H9 (cell line): Measurements from ENCODE around the gene TNK2. TPM values are rescaled to one million over a fixed set of nuclear protein-coding genes. Genes with fewer than 3 reads are reported as not detected.

Source experiments
- DNase-seq: peaks from one replicate; pipeline ENCODE4 v3.0.0-alpha.2; 2017
- H2AFZ ChIP-seq: one replicate; pipeline ENCODE4 v1.6.1; 2013; ENCODE audit warnings: mild to moderate bottlenecking, low read length, control low read depth, moderate library complexity
- H2AK5ac ChIP-seq: 2 replicates; pipeline ENCODE4 v1.6.1; 2013; ENCODE audit warnings: low read length, control low read depth, mixed read lengths; ENCODE audit not compliant: insufficient read length
- H2BK120ac ChIP-seq: one replicate; pipeline ENCODE4 v1.6.1; 2013; ENCODE audit warnings: low read depth, mild to moderate bottlenecking, low read length, control low read depth, inconsistent platforms; ENCODE audit not compliant: poor library complexity, severe bottlenecking
- H2BK12ac ChIP-seq: 2 replicates; pipeline ENCODE4 v1.6.1; 2013; ENCODE audit warnings: low read length, control low read depth, mixed read lengths, low read depth; ENCODE audit not compliant: insufficient read length
- H2BK15ac ChIP-seq: 2 replicates; pipeline ENCODE4 v1.6.1; 2013; ENCODE audit warnings: low read depth, low read length, control low read depth
- H2BK20ac ChIP-seq: one replicate; pipeline ENCODE4 v1.6.1; 2013; ENCODE audit warnings: low read depth, mild to moderate bottlenecking, low read length, control low read depth, inconsistent platforms; ENCODE audit not compliant: poor library complexity, severe bottlenecking
- H2BK5ac ChIP-seq: 2 replicates; pipeline ENCODE4 v1.6.1; 2013; ENCODE audit warnings: low read length, control low read depth, mixed read lengths; ENCODE audit not compliant: insufficient read length
- H3K14ac ChIP-seq: 2 replicates; pipeline ENCODE4 v1.6.1; 2013; ENCODE audit warnings: low read length, control low read depth; ENCODE audit not compliant: insufficient read depth
- H3K18ac ChIP-seq: 2 replicates; pipeline ENCODE4 v1.6.1; 2013; ENCODE audit warnings: low read depth, mild to moderate bottlenecking, mixed read lengths, low read length, control low read depth; ENCODE audit not compliant: insufficient read length
- H3K23ac ChIP-seq: 2 replicates; pipeline ENCODE4 v1.6.1; 2013; ENCODE audit warnings: low read length, control low read depth, mixed read lengths, low read depth; ENCODE audit not compliant: insufficient read length
- H3K23me2 ChIP-seq: 2 replicates; pipeline ENCODE4 v1.6.1; 2013; ENCODE audit warnings: low read depth, mild to moderate bottlenecking, mixed read lengths, low read length, control low read depth; ENCODE audit not compliant: insufficient read length, poor library complexity, severe bottlenecking
- H3K27ac ChIP-seq: 2 replicates; pipeline ENCODE4 v1.5.1; 2013; ENCODE audit warnings: low read length, control low read depth, mixed read lengths, low read depth; ENCODE audit not compliant: insufficient read length
- H3K27me3 ChIP-seq: 2 replicates; pipeline ENCODE4 v1.6.1; 2013; ENCODE audit warnings: low read length, control low read depth, inconsistent platforms; ENCODE audit not compliant: insufficient read depth
- H3K4ac ChIP-seq: 2 replicates; pipeline ENCODE4 v1.6.1; 2013; ENCODE audit warnings: low read depth, mild to moderate bottlenecking, control low read depth, inconsistent platforms, low read length, moderate library complexity
- H3K4me1 ChIP-seq: 2 replicates; pipeline ENCODE4 v1.6.1; 2013; ENCODE audit warnings: low read length, control low read depth, inconsistent platforms; ENCODE audit not compliant: insufficient read depth
- H3K4me2 ChIP-seq: 2 replicates; pipeline ENCODE4 v1.6.1; 2013; ENCODE audit warnings: low read length, control low read depth, mixed read lengths; ENCODE audit not compliant: insufficient read length, insufficient read depth
- H3K56ac ChIP-seq: 2 replicates; pipeline ENCODE4 v1.6.1; 2013; ENCODE audit warnings: low read depth, mild to moderate bottlenecking, mixed read lengths, low read length, control low read depth; ENCODE audit not compliant: insufficient read length
- H3K79me1 ChIP-seq: 2 replicates; pipeline ENCODE4 v1.6.1; 2013; ENCODE audit warnings: low read depth, mild to moderate bottlenecking, moderate library complexity, low read length, control low read depth, inconsistent platforms; ENCODE audit not compliant: insufficient read depth, poor library complexity, severe bottlenecking
- H3K79me2 ChIP-seq: 2 replicates; pipeline ENCODE4 v1.6.1; 2013; ENCODE audit warnings: low read length, control low read depth, inconsistent platforms; ENCODE audit not compliant: insufficient read depth
- H3K9ac ChIP-seq: 2 replicates; pipeline ENCODE4 v1.6.1; 2013; ENCODE audit warnings: low read length, control low read depth, mixed read lengths; ENCODE audit not compliant: insufficient read length; ENCODE audit errors: extremely low read depth
- H3K9me3 ChIP-seq: one replicate; pipeline ENCODE4 v1.6.1; 2013; ENCODE audit warnings: low read depth, low read length, inconsistent platforms; ENCODE audit not compliant: control insufficient read depth
- H3T11ph ChIP-seq: one replicate; pipeline ENCODE4 v1.6.1; 2013; ENCODE audit warnings: mild to moderate bottlenecking, low read length, control low read depth, inconsistent platforms
- H4K20me1 ChIP-seq: one replicate; pipeline ENCODE4 v1.6.1; 2013; ENCODE audit not compliant: control insufficient read depth, insufficient read length, insufficient read depth
- H4K5ac ChIP-seq: 2 replicates; pipeline ENCODE4 v1.6.1; 2013; ENCODE audit warnings: low read depth, mild to moderate bottlenecking, mixed read lengths, low read length, control low read depth; ENCODE audit not compliant: insufficient read length
- H4K8ac ChIP-seq: replicated peaks from 2 replicates; pipeline ENCODE4 v1.6.1; 2013; ENCODE audit warnings: low read length, control low read depth, mixed read lengths, low read depth; ENCODE audit not compliant: insufficient read length
- H4K91ac ChIP-seq: 2 replicates; pipeline ENCODE4 v1.6.1; 2013; ENCODE audit warnings: low read depth, mild to moderate bottlenecking, moderate library complexity, mixed read lengths, low read length, control low read depth; ENCODE audit not compliant: insufficient read length
- H3K27ac Mint-ChIP-seq, 3 experiments: 2 replicates in 2 of 3; 3 replicates in 1 of 3; pipeline ENCODE4 v1.8.0; 2020 to 2021; ENCODE audit warnings: mixed read lengths in 3 of 3, mild to moderate bottlenecking in 1 of 3, moderate library complexity in 1 of 3
- H3K27me3 Mint-ChIP-seq: 2 replicates; pipeline ENCODE4 v1.8.0; 2021; ENCODE audit warnings: low read depth, mild to moderate bottlenecking, moderate library complexity, mixed read lengths
- H3K36me3 Mint-ChIP-seq, 3 experiments: 2 replicates in 2 of 3; 3 replicates in 1 of 3; pipeline ENCODE4 v1.8.0; 2020 to 2021; ENCODE audit warnings: low read depth in 3 of 3, mixed read lengths in 3 of 3; ENCODE audit not compliant: insufficient read depth in 1 of 3
- H3K4me1 Mint-ChIP-seq, 2 experiments: 2 replicates each; pipeline ENCODE4 v1.8.0; 2020; ENCODE audit warnings: mixed read lengths in 2 of 2
- H3K4me3 Mint-ChIP-seq, 2 experiments: 2 replicates in 1 of 2; 3 replicates in 1 of 2; pipeline ENCODE4 v1.8.0; 2020 to 2021; ENCODE audit warnings: mild to moderate bottlenecking in 2 of 2, mixed read lengths in 2 of 2, moderate library complexity in 1 of 2
- H3K9me3 Mint-ChIP-seq, 2 experiments: 2 replicates in 1 of 2; 3 replicates in 1 of 2; pipeline ENCODE4 v1.8.0; 2020; ENCODE audit warnings: mild to moderate bottlenecking in 2 of 2, mixed read lengths in 2 of 2, moderate library complexity in 1 of 2
- CTCF ChIP-seq: fragments of 200-600 bp; sonication (generic); conservative IDR thresholded peaks from 3 replicates; pipeline ENCODE4 v1.8.0; 2021; ENCODE audit warnings: antibody characterized with exemption, mild to moderate bottlenecking
- WGBS: extraction: QIAGEN DNeasy Blood & Tissue Kit; methylation state at CpG from one replicate; pipeline ENCODE4 v1.1.7; 2013; ENCODE audit warnings: missing lambda C conversion rate, low lambda C conversion rate, mixed read lengths; ENCODE audit not compliant: insufficient read length; ENCODE audit errors: extremely low coverage; 5-methylcytosine and 5-hydroxymethylcytosine counted together
- total RNA-seq: library from RNA; stranded (reverse); gene quantifications from 2 replicates; pipeline ENCODE4 v1.2.1, GENCODE V29; 2021

TNK2 gene
- total RNA-seq, 1 experiment from 2014 or later: 34.5 TPM

- Histone ChIP-seq H3K9ac (no peak overlapping the region), H3K18ac (no peak overlapping the region), H4K91ac (no peak overlapping the region), H3K14ac (no peak overlapping the region), H2BK120ac (no peak overlapping the region), H3T11ph (no peak overlapping the region), H2BK20ac (no peak overlapping the region), H3K27ac (no peak overlapping the region), H3K4ac (no peak overlapping the region), H4K20me1 (no peaks in the 10 kb centered on the region), H3K23ac (no peak overlapping the region), H3K4me1 (no peaks in the 10 kb centered on the region), H3K56ac (no peak overlapping the region), H3K9me3 (no peaks in the 10 kb centered on the region), H4K5ac (no peak overlapping the region), H3K23me2 (peaks cover 5% of the 10 kb centered on the region), H2AFZ (no peak overlapping the region), H2BK5ac (no peak overlapping the region), H2AK5ac (no peak overlapping the region), H2BK15ac (no peak overlapping the region), H3K79me1 (no peaks in the 10 kb centered on the region), H3K27me3 (no peaks in the 10 kb centered on the region), H3K79me2 (no peaks in the 10 kb centered on the region), H3K4me2 (no peak overlapping the region), H2BK12ac (no peak overlapping the region), H4K8ac (no peak overlapping the region)
- Mint-ChIP-seq H3K27ac (peak overlapping the region in 2 of 3 experiments; percentile 83 to 90; a peak in 4 of 7 replicates), H3K27me3 (no peaks in the 10 kb centered on the region), H3K4me3 (no peak overlapping the region), H3K36me3 (peaks cover 0 to 20% (median 14%) of the 10 kb centered on the region in 3 experiments; a peak in 5 of 7 replicates), H3K4me1 (no peaks in the 10 kb centered on the region; a peak in 1 of 4 replicates), H3K9me3 (no peaks in the 10 kb centered on the region)
- no peak for DNase-seq
- no CpG with 5 or more reads among the region's 28 CpGs for WGBS
- TF ChIP-seq CTCF: no peak
These were observed 31.9 kb downstream of the TNK2 start for GRCh38 chr3:195876297-195877064.
